Astrocyte (in vitro differentiated cells and primary cell): ENCODE data around the gene SH3GL3. TPM values are rescaled to one million over a fixed set of nuclear protein-coding genes. Genes with fewer than 3 reads are reported as not detected.
A peak's percentile ranks its signal among the peaks of the same experiment; 100 is the strongest.

Experiments
- DNase-seq: peaks from one replicate; pipeline ENCODE4 v3.0.0-alpha.2; 2010; ENCODE audit warnings: low read depth
- FAIRE-seq: peaks from 2 replicates; lab custom pipeline; 2011; peaks lifted over from hg19 to GRCh38; lab: Jason Lieb, UNC
- H2AFZ ChIP-seq: 2 replicates; pipeline ENCODE4 v1.6.0; 2012; ENCODE audit warnings: low read depth, low read length, inconsistent platforms
- H3K27ac ChIP-seq: 2 replicates; pipeline ENCODE4 v1.5.1; 2011; ENCODE audit warnings: low read depth, low read length, inconsistent platforms
- H3K27me3 ChIP-seq: 2 replicates; pipeline ENCODE4 v1.6.0; 2011; ENCODE audit warnings: low read length, inconsistent platforms; ENCODE audit not compliant: insufficient read depth
- H3K36me3 ChIP-seq: 2 replicates; pipeline ENCODE4 v1.5.1; 2011; ENCODE audit warnings: low read length, inconsistent platforms; ENCODE audit not compliant: insufficient read depth
- H3K4me1 ChIP-seq: 2 replicates; pipeline ENCODE4 v1.5.1; 2011; ENCODE audit warnings: low read length, inconsistent platforms; ENCODE audit not compliant: insufficient read depth
- H3K4me2 ChIP-seq: 2 replicates; pipeline ENCODE4 v1.6.0; 2012; ENCODE audit warnings: low read length, inconsistent platforms
- H3K4me3 ChIP-seq: 2 replicates; pipeline ENCODE4 v1.5.1; 2011; ENCODE audit warnings: low read depth, mild to moderate bottlenecking, low read length, inconsistent platforms; ENCODE audit not compliant: insufficient read depth
- H3K79me2 ChIP-seq: 2 replicates; pipeline ENCODE4 v1.6.0; 2012; ENCODE audit warnings: mild to moderate bottlenecking, low read length, inconsistent platforms; ENCODE audit not compliant: insufficient read depth
- H3K9ac ChIP-seq: 2 replicates; pipeline ENCODE4 v1.6.0; 2012; ENCODE audit warnings: mild to moderate bottlenecking, low read length, inconsistent platforms
- H3K9me3 ChIP-seq: 2 replicates; pipeline ENCODE4 v1.5.1; 2012; ENCODE audit warnings: low read depth, mild to moderate bottlenecking, low read length, inconsistent platforms; ENCODE audit not compliant: insufficient read depth
- H4K20me1 ChIP-seq: 2 replicates; pipeline ENCODE4 v1.6.0; 2012; ENCODE audit warnings: low read length, inconsistent platforms; ENCODE audit not compliant: insufficient read depth
- H3K27ac Mint-ChIP-seq: one replicate; pipeline ENCODE4 v1.8.0; 2021; ENCODE audit warnings: mild to moderate bottlenecking, mixed read lengths; ENCODE audit not compliant: unreplicated experiment
- H3K27me3 Mint-ChIP-seq: one replicate; pipeline ENCODE4 v1.8.0; 2021; ENCODE audit warnings: low read depth, mixed read lengths; ENCODE audit not compliant: unreplicated experiment
- H3K36me3 Mint-ChIP-seq: one replicate; pipeline ENCODE4 v1.8.0; 2021; ENCODE audit warnings: low read depth, mixed read lengths; ENCODE audit not compliant: unreplicated experiment
- H3K4me1 Mint-ChIP-seq: one replicate; pipeline ENCODE4 v1.8.0; 2021; ENCODE audit warnings: low read depth, mixed read lengths; ENCODE audit not compliant: unreplicated experiment
- H3K4me3 Mint-ChIP-seq: one replicate; pipeline ENCODE4 v1.8.0; 2021; ENCODE audit warnings: mild to moderate bottlenecking, moderate library complexity, mixed read lengths; ENCODE audit not compliant: unreplicated experiment
- H3K9me3 Mint-ChIP-seq: one replicate; pipeline ENCODE4 v1.8.0; 2021; ENCODE audit warnings: mild to moderate bottlenecking, mixed read lengths; ENCODE audit not compliant: unreplicated experiment
- EZH2 ChIP-seq: IDR thresholded peaks from 2 replicates; pipeline ENCODE4 v1.6.1; 2012; ENCODE audit warnings: mild to moderate bottlenecking, low read length, inconsistent platforms; ENCODE audit not compliant: insufficient read depth
- total RNA-seq: library from RNA; stranded (reverse); gene quantifications from 2 replicates; pipeline ENCODE4 v1.2.1, GENCODE V29; 2021
- TF ChIP-seq, protein P1 (sequence below): IDR thresholded peaks from 2 replicates; pipeline ENCODE4 v1.5.1; 2011; ENCODE audit warnings: low read depth, mild to moderate bottlenecking, inconsistent platforms, low read length, moderate library complexity; ENCODE audit not compliant: insufficient read depth

SH3GL3 gene
- total RNA-seq, 1 donor from 2014 or later, result 2.7 TPM

GRCh38 chr15:83435782-83436181, 11.4 kb upstream of the SH3GL3 start:
- no peak overlapping the region for H3K27ac ChIP-seq
- no peaks in the 10 kb centered on the region for H3K36me3 ChIP-seq
- no peaks in the 10 kb centered on the region for H3K4me1 ChIP-seq
- FAIRE-seq (no peak), DNase-seq (no peak)
- H3K79me2 ChIP-seq, result no peaks in the 10 kb centered on the region
- Mint-ChIP-seq H3K4me1 (peaks cover 20% of the 10 kb centered on the region), H3K36me3 (no peaks in the 10 kb centered on the region), H3K27ac (no peak overlapping the region), H3K27me3 (no peaks in the 10 kb centered on the region), H3K9me3 (no peaks in the 10 kb centered on the region), H3K4me3 (no peak overlapping the region)
- H3K27me3 ChIP-seq, result no peaks in the 10 kb centered on the region
- no peak overlapping the region for H3K4me2 ChIP-seq
- H3K9me3 ChIP-seq, result no peaks in the 10 kb centered on the region
- no peak overlapping the region for H3K9ac ChIP-seq
- no peak overlapping the region for H2AFZ ChIP-seq
- H4K20me1 ChIP-seq, result no peaks in the 10 kb centered on the region
- H3K4me3 ChIP-seq, result no peak overlapping the region
- TF ChIP-seq EZH2, result no peak

DNA sequence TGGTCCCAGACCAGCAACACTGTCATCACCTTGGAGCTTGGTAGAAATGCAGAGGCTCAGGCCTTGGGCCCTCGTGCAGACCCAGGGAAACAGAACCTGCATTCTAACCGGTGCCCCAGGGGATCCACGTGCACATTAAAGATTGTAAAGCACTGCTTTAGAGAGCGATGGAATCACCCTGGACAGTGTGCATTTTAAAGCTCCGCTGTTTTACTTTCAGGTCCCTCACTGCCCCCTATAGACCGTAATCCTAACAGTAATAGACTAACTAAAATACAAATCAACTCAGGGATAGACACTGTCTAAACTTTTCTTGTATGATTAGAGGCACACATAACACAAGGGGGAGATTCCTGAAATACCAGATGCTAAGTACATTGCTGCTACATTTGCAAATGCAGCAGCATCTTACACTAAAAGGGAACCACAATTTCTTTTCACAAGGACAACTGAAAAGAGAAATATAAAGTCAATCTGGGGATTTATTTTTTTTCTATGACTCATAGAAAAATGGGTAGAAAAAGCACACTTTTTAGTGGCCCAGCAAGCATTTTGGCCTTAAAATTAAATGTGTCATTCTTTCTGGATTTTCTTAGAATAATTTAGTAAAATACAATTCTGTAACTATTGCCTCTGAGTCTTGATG, 10.5 kb upstream of the SH3GL3 start:
- H3K27me3 Mint-ChIP-seq, result no peaks in the 10 kb centered on the region
- H3K36me3 ChIP-seq, result no peaks in the 10 kb centered on the region
- no peak for TF ChIP-seq EZH2
- TF ChIP-seq, protein P1, sequence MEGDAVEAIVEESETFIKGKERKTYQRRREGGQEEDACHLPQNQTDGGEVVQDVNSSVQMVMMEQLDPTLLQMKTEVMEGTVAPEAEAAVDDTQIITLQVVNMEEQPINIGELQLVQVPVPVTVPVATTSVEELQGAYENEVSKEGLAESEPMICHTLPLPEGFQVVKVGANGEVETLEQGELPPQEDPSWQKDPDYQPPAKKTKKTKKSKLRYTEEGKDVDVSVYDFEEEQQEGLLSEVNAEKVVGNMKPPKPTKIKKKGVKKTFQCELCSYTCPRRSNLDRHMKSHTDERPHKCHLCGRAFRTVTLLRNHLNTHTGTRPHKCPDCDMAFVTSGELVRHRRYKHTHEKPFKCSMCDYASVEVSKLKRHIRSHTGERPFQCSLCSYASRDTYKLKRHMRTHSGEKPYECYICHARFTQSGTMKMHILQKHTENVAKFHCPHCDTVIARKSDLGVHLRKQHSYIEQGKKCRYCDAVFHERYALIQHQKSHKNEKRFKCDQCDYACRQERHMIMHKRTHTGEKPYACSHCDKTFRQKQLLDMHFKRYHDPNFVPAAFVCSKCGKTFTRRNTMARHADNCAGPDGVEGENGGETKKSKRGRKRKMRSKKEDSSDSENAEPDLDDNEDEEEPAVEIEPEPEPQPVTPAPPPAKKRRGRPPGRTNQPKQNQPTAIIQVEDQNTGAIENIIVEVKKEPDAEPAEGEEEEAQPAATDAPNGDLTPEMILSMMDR, result peak; percentile 61
- H3K9me3 Mint-ChIP-seq, result no peaks in the 10 kb centered on the region
- H3K27ac ChIP-seq, result no peak overlapping the region
- no peaks in the 10 kb centered on the region for H3K36me3 Mint-ChIP-seq
- H3K9me3 ChIP-seq, result no peaks in the 10 kb centered on the region
- H3K4me2 ChIP-seq, result no peak overlapping the region
- FAIRE-seq (peak; percentile 43), DNase-seq (peak; percentile 35)
- no peaks in the 10 kb centered on the region for H4K20me1 ChIP-seq
- peaks cover 18% of the 10 kb centered on the region for H3K4me1 Mint-ChIP-seq
- H3K27ac Mint-ChIP-seq, result no peak overlapping the region
- no peaks in the 10 kb centered on the region for H3K79me2 ChIP-seq
- H3K27me3 ChIP-seq, result no peaks in the 10 kb centered on the region
- H3K9ac ChIP-seq, result no peak overlapping the region
- H2AFZ ChIP-seq, result peak overlapping the region; percentile 13
- no peak overlapping the region for H3K4me3 Mint-ChIP-seq
- H3K4me1 ChIP-seq, result no peaks in the 10 kb centered on the region
- H3K4me3 ChIP-seq, result no peak overlapping the region

DNA sequence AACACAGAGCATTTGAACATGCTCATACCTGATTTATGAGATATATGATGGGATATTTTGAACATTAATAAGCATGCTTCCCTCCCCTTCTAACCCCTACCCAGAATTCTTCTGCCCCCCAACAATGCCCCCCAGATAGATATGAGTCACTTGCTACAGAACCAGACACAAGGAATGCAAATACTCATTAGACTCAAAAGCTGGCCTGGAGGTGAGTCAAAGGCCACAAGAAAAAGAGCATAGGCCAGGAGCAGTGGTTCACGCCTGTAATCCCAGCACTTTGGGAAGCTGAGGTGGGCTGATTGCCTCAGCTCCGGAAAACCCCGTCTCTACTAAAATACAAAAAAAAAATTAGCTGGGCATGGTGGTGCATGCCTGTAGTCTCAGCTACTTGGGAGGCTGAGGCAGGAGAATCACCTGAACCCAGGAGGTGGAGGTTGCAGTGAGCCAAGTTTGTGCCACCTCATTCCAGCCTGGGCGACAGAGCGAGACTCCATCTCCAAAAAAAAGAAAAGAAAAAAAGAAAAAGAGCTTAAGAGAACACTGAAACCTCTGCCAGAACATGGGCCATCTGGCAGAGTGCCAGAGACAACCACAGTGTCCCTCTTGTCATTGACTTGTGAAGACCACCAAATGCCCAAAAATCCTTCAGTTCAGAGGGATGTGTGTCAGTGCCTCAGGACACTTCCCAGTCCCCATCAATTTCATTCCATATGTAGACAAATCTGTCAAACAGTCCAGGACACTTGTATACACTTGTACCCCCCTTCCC, 3.9 kb upstream of the SH3GL3 start:
- H3K4me2 ChIP-seq, result no peak overlapping the region

More for the DNA sequence above, 3.9 kb upstream of the SH3GL3 start:
- Histone ChIP-seq H3K27ac (no peak overlapping the region), H3K9me3 (no peaks in the 10 kb centered on the region), H4K20me1 (no peaks in the 10 kb centered on the region), H3K4me3 (no peak overlapping the region), H3K36me3 (no peaks in the 10 kb centered on the region), H3K79me2 (no peaks in the 10 kb centered on the region), H3K4me1 (peaks cover 4% of the 10 kb centered on the region), H2AFZ (no peak overlapping the region), H3K9ac (no peak overlapping the region), H3K27me3 (peaks cover 3% of the 10 kb centered on the region)
- TF ChIP-seq, protein P1, result no peak
- no peak for TF ChIP-seq EZH2
- Mint-ChIP-seq H3K4me1 (peaks cover 6% of the 10 kb centered on the region), H3K36me3 (no peaks in the 10 kb centered on the region), H3K27me3 (peaks cover 3% of the 10 kb centered on the region), H3K9me3 (no peaks in the 10 kb centered on the region), H3K4me3 (no peak overlapping the region), H3K27ac (peak overlapping the region; percentile 69)
- DNase-seq (no peak), FAIRE-seq (no peak)
